Duodenal mucosa (tissue), 2 donors: Measurements from ENCODE around the gene CERT1.
"Not testable (repeated sequence)": the region's sequence is repeated elsewhere in the genome, so short reads cannot be mapped to it uniquely, and the experiment has no call there.

Source experiments
- H3K27ac ChIP-seq: one replicate; pipeline ENCODE4 v1.7.0; 2013; ENCODE audit warnings: low read depth, low read length
- H3K27me3 ChIP-seq, 2 donors: one replicate each; pipeline ENCODE4 v1.7.0; 2013; ENCODE audit warnings: low read length in 2 of 2, control low read depth in 1 of 2; ENCODE audit not compliant: insufficient read depth in 2 of 2, control insufficient read depth in 1 of 2
- H3K36me3 ChIP-seq, 2 donors: one replicate each; pipeline ENCODE4 v1.7.0; 2013; ENCODE audit warnings: low read length in 2 of 2, control low read depth in 1 of 2; ENCODE audit not compliant: insufficient read depth in 2 of 2, control insufficient read depth in 1 of 2
- H3K4me1 ChIP-seq, 2 donors: one replicate each; pipeline ENCODE4 v1.7.0; 2013; ENCODE audit warnings: low read length in 2 of 2, control low read depth in 1 of 2; ENCODE audit not compliant: insufficient read depth in 2 of 2, control insufficient read depth in 1 of 2
- H3K4me3 ChIP-seq, 2 donors: one replicate each; pipeline ENCODE4 v1.7.0; 2013; ENCODE audit warnings: low read length in 2 of 2, low read depth in 1 of 2
- H3K9ac ChIP-seq, 2 donors: one replicate each; pipeline ENCODE4 v1.7.0; 2013; ENCODE audit warnings: low read length in 2 of 2, low read depth in 1 of 2
- H3K9me3 ChIP-seq, 2 donors: one replicate each; pipeline ENCODE4 v1.7.0; 2013; ENCODE audit warnings: low read length in 2 of 2, control low read depth in 1 of 2; ENCODE audit not compliant: control insufficient read depth in 1 of 2

CERT1 gene

GRCh38 chr5:75545131-75545530 is 33.7 kb upstream of the CERT1 start:
- Histone ChIP-seq H3K9me3 (no peaks in the 10 kb centered on the region), H3K4me3 (no peak overlapping the region), H3K4me1 (no peaks in the 10 kb centered on the region), H3K9ac (no peak overlapping the region), H3K36me3 (peaks cover 0 to 2% of the 10 kb centered on the region in 2 donors), H3K27ac (no peak overlapping the region), H3K27me3 (no peaks in the 10 kb centered on the region)

GRCh38 chr5:75538211-75538610 is 26.8 kb upstream of the CERT1 start:
- H3K36me3 ChIP-seq, result peaks cover 4% of the 10 kb centered on the region in 2 donors
- no peak overlapping the region for H3K4me3 ChIP-seq
- peaks cover 3 to 12% of the 10 kb centered on the region in 2 donors for H3K9me3 ChIP-seq
- H3K27ac ChIP-seq, result no peak overlapping the region
- H3K4me1 ChIP-seq, result peaks cover 0 to 4% of the 10 kb centered on the region in 2 donors
- no peak overlapping the region for H3K9ac ChIP-seq
- H3K27me3 ChIP-seq, result no peaks in the 10 kb centered on the region

- H3K4me3 ChIP-seq, result no peak overlapping the region
- H3K27me3 ChIP-seq, result no peaks in the 10 kb centered on the region
- H3K9me3 ChIP-seq, result peaks cover 3 to 12% of the 10 kb centered on the region in 2 donors
- peaks cover 0 to 4% of the 10 kb centered on the region in 2 donors for H3K4me1 ChIP-seq
- H3K9ac ChIP-seq, result no peak overlapping the region
- peaks cover 4% of the 10 kb centered on the region in 2 donors for H3K36me3 ChIP-seq
- no peak overlapping the region for H3K27ac ChIP-seq
Measured at GRCh38 chr5:75536694-75537360, 25.4 kb upstream of the CERT1 start.

- Histone ChIP-seq H3K36me3 (peaks cover 4% of the 10 kb centered on the region in 2 donors), H3K4me1 (peaks cover 0 to 4% of the 10 kb centered on the region in 2 donors), H3K4me3 (no peak overlapping the region), H3K9ac (no peak overlapping the region), H3K27ac (no peak overlapping the region), H3K9me3 (peaks cover 3 to 12% of the 10 kb centered on the region in 2 donors), H3K27me3 (no peaks in the 10 kb centered on the region)
Measured at GRCh38 chr5:75536147-75536546, 24.7 kb upstream of the CERT1 start.

- Histone ChIP-seq H3K4me3 (no peak overlapping the region), H3K9me3 (peaks cover 3 to 12% of the 10 kb centered on the region in 2 donors), H3K4me1 (peaks cover 0 to 4% of the 10 kb centered on the region in 2 donors), H3K27me3 (no peaks in the 10 kb centered on the region), H3K27ac (no peak overlapping the region), H3K9ac (no peak overlapping the region), H3K36me3 (peaks cover 4% of the 10 kb centered on the region in 2 donors)
Measured at GRCh38 chr5:75534734-75535133, 23.3 kb upstream of the CERT1 start.

- H3K4me3 ChIP-seq, H3K27me3 ChIP-seq: not testable (repeated sequence)
Measured at GRCh38 chr5:75533716-75534115, 22.3 kb upstream of the CERT1 start.

GRCh38 chr5:75532190-75532589 is 20.8 kb upstream of the CERT1 start:
- Histone ChIP-seq H3K4me3 (no peak overlapping the region), H3K27me3 (no peaks in the 10 kb centered on the region), H3K4me1 (peaks cover 0 to 4% of the 10 kb centered on the region in 2 donors), H3K27ac (no peak overlapping the region), H3K9ac (no peak overlapping the region), H3K36me3 (peaks cover 4% of the 10 kb centered on the region in 2 donors), H3K9me3 (peaks cover 3 to 12% of the 10 kb centered on the region in 2 donors)

More at GRCh38 chr5:75533716-75534115, 22.3 kb upstream of the CERT1 start:
- H3K9ac ChIP-seq, H3K27ac ChIP-seq, H3K4me1 ChIP-seq, H3K36me3 ChIP-seq: not testable (repeated sequence)
- H3K9me3 ChIP-seq, result peaks cover 3 to 12% of the 10 kb centered on the region in 2 donors

- Histone ChIP-seq H3K27ac (no peak overlapping the region), H3K9me3 (peaks cover 0 to under 1% of the 10 kb centered on the region in 2 donors), H3K4me3 (no peak overlapping the region), H3K9ac (no peak overlapping the region), H3K27me3 (no peaks in the 10 kb centered on the region), H3K36me3 (no peaks in the 10 kb centered on the region), H3K4me1 (no peaks in the 10 kb centered on the region)
Measured at GRCh38 chr5:75529185-75529584, 17.8 kb upstream of the CERT1 start.

GRCh38 chr5:75526070-75526469 is 14.6 kb upstream of the CERT1 start:
- Histone ChIP-seq H3K4me3 (no peak overlapping the region), H3K9me3 (peaks cover 5 to 8% of the 10 kb centered on the region in 2 donors), H3K9ac (no peak overlapping the region), H3K4me1 (no peaks in the 10 kb centered on the region), H3K36me3 (no peaks in the 10 kb centered on the region), H3K27me3 (no peaks in the 10 kb centered on the region), H3K27ac (no peak overlapping the region)

- no peak overlapping the region for H3K27ac ChIP-seq
- peaks cover 5 to 13% of the 10 kb centered on the region in 2 donors for H3K9me3 ChIP-seq
- no peak overlapping the region for H3K9ac ChIP-seq
- no peaks in the 10 kb centered on the region for H3K27me3 ChIP-seq
- H3K4me3 ChIP-seq, result no peak overlapping the region
- H3K36me3 ChIP-seq, result no peaks in the 10 kb centered on the region
- no peaks in the 10 kb centered on the region for H3K4me1 ChIP-seq
Measured at GRCh38 chr5:75525344-75525743, 13.9 kb upstream of the CERT1 start.
